Adrenal gland (tissue), 12 donors: ENCODE measurements around the gene ZCCHC3. TPM values are rescaled to one million over a fixed set of nuclear protein-coding genes. Genes with fewer than 3 reads are reported as not detected.

Source experiments
- DNase-seq, 7 donors: peaks; one replicate each; pipeline ENCODE4 v3.0.0-alpha.2; 2019 to 2020
- H3K27ac ChIP-seq, 5 donors: fragments of 200-600 bp; sonication (generic) in 4 of 5; 1 replicate in 3 of 5; 2 replicates in 2 of 5; pipeline versions ENCODE4 v1.5.1 to v1.8.0; 2016 to 2020; ENCODE audit warnings: mild to moderate bottlenecking in 1 of 5
- H3K27me3 ChIP-seq: fragments of 200-600 bp; 2 replicates; pipeline ENCODE4 v1.8.0; 2021
- H3K36me3 ChIP-seq, 2 donors: fragments of 200-600 bp; replicated peaks in 1 of 2; 1 replicate in 1 of 2; 2 replicates in 1 of 2; pipeline versions ENCODE4 v1.5.1 to v1.8.0; 2018 to 2022
- H3K4me1 ChIP-seq, 2 donors: fragments of 200-600 bp; replicated peaks in 1 of 2; 1 replicate in 1 of 2; 2 replicates in 1 of 2; pipeline versions ENCODE4 v1.5.1 to v1.8.0; 2018 to 2021
- H3K4me3 ChIP-seq, 4 donors: fragments of 200-600 bp; sonication (generic) in 3 of 4; one replicate each; pipeline ENCODE4 v1.5.1; 2016 to 2018
- H3K9me3 ChIP-seq, 3 donors: fragments of 200-600 bp; sonication (generic) in 1 of 3; replicated peaks in 1 of 3; 1 replicate in 2 of 3; 2 replicates in 1 of 3; pipeline versions ENCODE4 v1.5.1 to v1.8.0; 2016 to 2021
- CTCF ChIP-seq, 6 experiments: fragments of 450-650 bp in 4 of 6; fragments of 200-600 bp in 2 of 6; sonication (generic) in 1 of 6; IDR thresholded peaks; 1 replicate in 5 of 6; 2 replicates in 1 of 6; pipeline versions ENCODE4 v1.5.1 to v1.8.0; 2016 to 2021; ENCODE audit warnings: antibody characterized with exemption in 6 of 6, mild to moderate bottlenecking in 2 of 6, moderate library complexity in 1 of 6
- POLR2A ChIP-seq, 2 donors: fragments of 450-650 bp; IDR thresholded peaks; one replicate each; pipeline ENCODE4 v1.6.1; 2017; ENCODE audit warnings: antibody characterized with exemption in 2 of 2, mild to moderate bottlenecking in 2 of 2, moderate library complexity in 1 of 2
- WGBS, 4 donors: extraction: QIAGEN DNeasy Blood & Tissue Kit in 2 of 4; methylation state at CpG; one replicate each; pipeline versions ENCODE4 v1.1.5 to v1.1.7; 2013 to 2017; 5-methylcytosine and 5-hydroxymethylcytosine counted together
- intact Hi-C, 2 donors: fragments of 100-400 bp; cut with DNase I; formaldehyde crosslinking; loops; one replicate each; pipeline versions ENCODE4 v1.14.1 to v1.15.0; 2022 to 2023
- polyA plus RNA-seq, 3 donors: library from polyadenylated mRNA; stranded (reverse); fragments of 200-250 nt in 2 of 3; fragments of 350-450 nt in 1 of 3; fragmentation: Illumina TruSeq in 1 of 3; extraction: RNeasy Lipid Tissue Mini Kit (QIAGEN cat#74804) in 1 of 3; gene quantifications; one replicate each; pipeline ENCODE4 v1.2.3, GENCODE V29; 2013 to 2014
- total RNA-seq, 9 donors: library from RNA; depleted of rRNA in 4 of 9; stranded (reverse); fragments of >200 nt in 4 of 9; fragments of 120-200 nt in 1 of 9; fragmentation: NEBNext Ultra II Directional in 1 of 9; extraction: Animal tissue kit (Norgen Biotek cat#: 25700) in 1 of 9; gene quantifications; one replicate each; pipeline versions ENCODE4 v1.1.0 to v1.2.4, GENCODE V29; 2013 to 2023
- donor health status: healthy with polysubstance abuse.
- donor health status: Bipolar disorder and iron deficiency.
- donor health status: DM: yes; HTN: yes; CAD: no.
- donor health status: DM: no; HTN: no; CAD: no.
- donor health status: DM: no; HTN: no; CAD: no.
- donor health status: DM: yes; HTN: yes; CAD: no.

ZCCHC3 gene
- total and polyA plus RNA-seq, 12 donors: 11.1 to 29.3 (median 16.3) TPM

GRCh38 chr20:271528-271927 lies 25.8 kb upstream of the ZCCHC3 start:
- H3K36me3 ChIP-seq: no peaks in the 10 kb centered on the region
- no peak for DNase-seq
- peaks cover 0 to 8% of the 10 kb centered on the region in 2 donors for H3K4me1 ChIP-seq
- H3K27me3 ChIP-seq: no peaks in the 10 kb centered on the region
- TF ChIP-seq POLR2A (IDR thresholded peaks at IDR 0.05) (no peak), CTCF (IDR thresholded peaks at IDR 0.05) (no peak)
- H3K9me3 ChIP-seq: no peaks in the 10 kb centered on the region
- intact Hi-C loops: no loop called here
- no peak overlapping the region for H3K27ac ChIP-seq
- no peak overlapping the region for H3K4me3 ChIP-seq

- Histone ChIP-seq H3K27me3 (no peaks in the 10 kb centered on the region), H3K36me3 (no peaks in the 10 kb centered on the region), H3K9me3 (no peaks in the 10 kb centered on the region), H3K4me1 (no peaks in the 10 kb centered on the region), H3K4me3 (no peak overlapping the region), H3K27ac (no peak overlapping the region)
- intact Hi-C loops: no loop called here
- TF ChIP-seq CTCF (IDR thresholded peaks at IDR 0.05): no peak
- TF ChIP-seq POLR2A (IDR thresholded peaks at IDR 0.05): no peak
- no peak for DNase-seq
Observed at GRCh38 chr20:272718-273117, 24.7 kb upstream of the ZCCHC3 start.

- no peak for DNase-seq
- Histone ChIP-seq H3K9me3 (no peaks in the 10 kb centered on the region), H3K27me3 (no peaks in the 10 kb centered on the region), H3K36me3 (no peaks in the 10 kb centered on the region), H3K4me3 (no peak overlapping the region), H3K4me1 (no peaks in the 10 kb centered on the region), H3K27ac (no peak overlapping the region)
- TF ChIP-seq CTCF (IDR thresholded peaks at IDR 0.05): no peak
- no peak for TF ChIP-seq POLR2A (IDR thresholded peaks at IDR 0.05)
- WGBS, 4 donors: 58 to 77% (median 75%) methylated on average over 3 of the region's 3 CpGs
- intact Hi-C loops: no loop called here
Observed at GRCh38 chr20:273884-274283, 23.5 kb upstream of the ZCCHC3 start.

- no peaks in the 10 kb centered on the region for H3K27me3 ChIP-seq
- no peak overlapping the region for H3K4me3 ChIP-seq
- TF ChIP-seq CTCF (IDR thresholded peaks at IDR 0.05): no peak
- TF ChIP-seq POLR2A (IDR thresholded peaks at IDR 0.05): no peak
- no peak overlapping the region for H3K27ac ChIP-seq
- no peak for DNase-seq
- H3K36me3 ChIP-seq: no peaks in the 10 kb centered on the region
- H3K4me1 ChIP-seq: no peaks in the 10 kb centered on the region
- intact Hi-C loops: loop anchor here in 1 of 2 donors (5.0 kb wide), 1 partner anchor 57 kb away; no protein-coding TSS in a partner anchor
- no peaks in the 10 kb centered on the region for H3K9me3 ChIP-seq
- 89 to 98% (median 94%) methylated on average over 5 to 7 of the region's 7 CpGs for WGBS, 4 donors
Observed at GRCh38 chr20:275791-276190, 21.6 kb upstream of the ZCCHC3 start.
